HG02610 (cell line): ENCODE results near the gene LDLRAD3.
A peak's percentile ranks its signal among the peaks of the same experiment; 100 is the strongest.
"Not testable (repeated sequence)": the region's sequence is repeated elsewhere in the genome, so short reads cannot be mapped to it uniquely, and the experiment has no call there.

Source experiments
- ATAC-seq: cut with Tn5 transposase; IDR thresholded peaks from one replicate; pipeline ENCODE4 v1.9.1; 2021; ENCODE audit warnings: mild to moderate bottlenecking, moderate library complexity; ENCODE audit not compliant: unreplicated experiment

The LDLRAD3 gene, protein sequence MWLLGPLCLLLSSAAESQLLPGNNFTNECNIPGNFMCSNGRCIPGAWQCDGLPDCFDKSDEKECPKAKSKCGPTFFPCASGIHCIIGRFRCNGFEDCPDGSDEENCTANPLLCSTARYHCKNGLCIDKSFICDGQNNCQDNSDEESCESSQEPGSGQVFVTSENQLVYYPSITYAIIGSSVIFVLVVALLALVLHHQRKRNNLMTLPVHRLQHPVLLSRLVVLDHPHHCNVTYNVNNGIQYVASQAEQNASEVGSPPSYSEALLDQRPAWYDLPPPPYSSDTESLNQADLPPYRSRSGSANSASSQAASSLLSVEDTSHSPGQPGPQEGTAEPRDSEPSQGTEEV

DNA sequence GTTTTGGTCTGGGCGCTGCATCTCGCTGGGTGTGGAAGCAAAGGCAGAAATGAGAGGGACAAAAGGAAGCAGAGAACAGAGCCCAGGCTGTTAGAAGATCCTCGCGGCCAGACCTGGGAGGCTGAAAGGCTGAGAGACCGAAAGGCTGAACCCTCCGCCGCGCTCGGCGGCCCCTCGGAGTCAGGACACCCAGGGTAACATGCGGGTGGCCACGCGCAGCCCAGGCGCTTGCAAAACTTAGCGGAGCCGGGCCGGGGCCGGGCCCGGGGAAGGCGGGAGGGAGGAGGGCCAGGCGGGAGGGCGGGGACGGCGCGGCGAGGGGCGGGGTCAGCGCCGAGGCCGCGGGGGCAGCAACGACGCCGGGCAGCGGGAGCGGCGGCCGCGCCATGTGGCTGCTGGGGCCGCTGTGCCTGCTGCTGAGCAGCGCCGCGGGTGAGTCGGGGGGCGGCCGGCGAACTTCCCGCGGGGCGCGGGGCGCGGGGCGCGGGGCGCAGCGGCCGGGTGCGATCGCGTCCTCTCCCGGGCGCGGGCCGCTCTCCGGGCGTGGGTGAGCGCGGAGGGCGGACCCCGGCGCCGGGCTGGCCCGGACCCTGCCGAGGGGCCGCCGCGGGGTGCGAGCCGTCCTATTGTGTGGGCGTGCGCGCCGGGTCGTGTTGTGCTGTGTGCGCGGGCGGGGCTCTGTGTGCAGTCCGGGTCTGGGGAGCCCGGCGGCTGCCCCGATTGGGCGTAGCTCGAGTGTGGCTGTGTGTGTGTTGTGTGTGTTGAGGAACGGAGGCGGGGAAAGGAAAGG is at the start of gene LDLRAD3:
TSS of gene LDLRAD3 (plus strand) at position 350 of the 790 bp plus-strand sequence. CDS start at position 387, 37 bp downstream.
- ATAC-seq, result peak; percentile 80

GRCh38 chr11:35897019-35897418 is 46.8 kb upstream of the LDLRAD3 start:
- no peak for ATAC-seq

DNA sequence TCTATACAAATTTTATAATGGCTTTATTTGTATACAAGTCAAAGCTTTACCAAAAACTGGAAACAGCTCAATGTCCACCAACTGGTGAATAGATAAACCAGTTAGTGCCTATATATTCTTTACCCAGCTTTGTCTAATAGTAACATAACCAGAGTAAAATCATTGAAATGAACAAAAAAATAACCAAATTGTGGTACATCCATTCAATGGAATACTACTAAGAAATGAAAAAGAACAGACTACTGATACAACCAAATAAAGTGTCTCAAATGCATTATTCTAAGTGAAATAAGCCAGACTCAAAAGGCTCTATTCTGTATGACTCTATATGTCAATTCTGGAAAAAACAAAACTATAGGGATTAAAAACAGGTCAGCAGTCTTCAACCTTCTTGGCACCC is 40.9 kb upstream of the LDLRAD3 start:
- ATAC-seq, result no peak

- no peak for ATAC-seq
Measured at GRCh38 chr11:35905646-35906276, 38.1 kb upstream of the LDLRAD3 start.

DNA sequence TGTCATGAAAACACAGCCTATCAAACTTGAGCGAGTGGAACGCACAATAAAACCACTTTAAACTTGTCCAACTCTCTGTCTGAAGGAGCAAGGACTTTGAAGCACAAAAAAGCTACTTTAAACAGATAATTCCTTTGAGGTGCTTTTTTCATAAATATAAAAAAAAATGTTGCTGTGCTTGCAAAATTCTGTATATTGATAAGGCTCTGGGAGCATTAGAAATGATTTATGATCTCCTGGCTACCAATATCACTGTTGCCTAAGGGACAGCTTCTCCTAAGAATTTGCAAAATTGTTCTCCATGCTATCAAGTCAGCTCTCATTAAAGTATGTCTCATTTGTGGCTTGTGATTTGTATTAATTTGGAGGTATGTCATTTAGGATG is 37.6 kb upstream of the LDLRAD3 start:
- ATAC-seq, result no peak

- no peak for ATAC-seq
Measured at GRCh38 chr11:35906681-35907080, 37.2 kb upstream of the LDLRAD3 start.

- ATAC-seq, result peak; percentile 77
Measured at GRCh38 chr11:35907648-35908431, 36.0 kb upstream of the LDLRAD3 start.

GRCh38 chr11:35908432-35908771 is 35.5 kb upstream of the LDLRAD3 start:
- peak; percentile 11 for ATAC-seq

DNA sequence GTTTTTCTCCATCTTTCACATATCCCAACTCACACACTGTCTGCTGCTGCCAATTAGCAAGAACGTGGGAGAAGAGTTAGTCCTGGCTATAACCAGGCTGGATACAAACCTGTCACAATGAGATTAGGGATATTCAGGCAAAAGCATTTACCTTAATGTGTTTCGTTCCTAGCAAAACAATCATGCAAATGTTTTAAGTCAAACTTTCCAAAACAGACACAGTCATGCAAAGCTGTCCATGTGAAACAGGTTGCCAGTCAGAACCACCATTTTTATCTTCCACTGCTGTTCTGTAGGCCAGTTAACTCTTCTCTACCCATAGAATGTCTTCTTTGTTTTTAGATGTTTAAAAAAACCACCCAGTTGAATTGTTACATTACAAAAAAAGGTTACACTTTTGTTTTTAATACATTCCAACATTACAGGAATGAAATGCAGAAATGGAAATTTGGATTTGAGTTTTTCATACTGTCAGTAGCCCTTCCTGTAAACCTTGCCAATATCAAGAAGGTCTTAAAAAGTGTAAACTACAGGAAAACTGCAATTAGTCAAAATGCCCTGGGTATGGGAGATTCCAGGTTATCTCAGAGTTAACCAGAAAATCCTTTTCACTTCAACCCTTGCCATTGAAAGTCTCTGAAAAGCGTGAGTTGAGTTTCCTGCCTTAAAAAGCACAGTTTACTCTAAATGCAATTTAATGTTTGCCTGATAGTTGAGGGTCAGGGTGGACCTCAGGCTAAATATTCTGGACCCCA is 34.2 kb upstream of the LDLRAD3 start:
- no peak for ATAC-seq

DNA sequence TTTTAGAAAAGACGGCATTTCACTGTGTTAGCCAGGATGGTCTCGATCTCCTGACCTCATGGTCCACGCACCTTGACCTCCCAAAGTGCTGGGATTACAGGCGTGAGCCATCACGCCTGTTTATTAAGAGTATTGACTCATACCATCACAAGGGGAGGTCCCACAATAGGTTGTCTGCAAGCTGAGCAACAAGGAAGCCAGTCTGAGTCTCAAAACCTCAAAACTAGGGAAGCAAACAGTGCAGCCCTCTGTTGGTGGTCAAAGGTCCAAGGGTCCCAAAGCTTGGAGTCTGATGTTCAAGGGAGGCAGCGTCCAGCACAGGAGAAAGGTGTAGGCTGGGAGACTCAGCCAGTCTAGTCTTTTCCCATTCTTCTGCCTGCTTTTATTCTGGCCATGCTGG is 32.8 kb upstream of the LDLRAD3 start:
- no peak for ATAC-seq

- ATAC-seq, result no peak
Measured at GRCh38 chr11:35911616-35912165, 32.2 kb upstream of the LDLRAD3 start.

- not testable (repeated sequence) for ATAC-seq
Measured at GRCh38 chr11:35912436-35912835, 31.4 kb upstream of the LDLRAD3 start.

- ATAC-seq, result no peak
Measured at GRCh38 chr11:35912883-35913624, 30.8 kb upstream of the LDLRAD3 start.

DNA sequence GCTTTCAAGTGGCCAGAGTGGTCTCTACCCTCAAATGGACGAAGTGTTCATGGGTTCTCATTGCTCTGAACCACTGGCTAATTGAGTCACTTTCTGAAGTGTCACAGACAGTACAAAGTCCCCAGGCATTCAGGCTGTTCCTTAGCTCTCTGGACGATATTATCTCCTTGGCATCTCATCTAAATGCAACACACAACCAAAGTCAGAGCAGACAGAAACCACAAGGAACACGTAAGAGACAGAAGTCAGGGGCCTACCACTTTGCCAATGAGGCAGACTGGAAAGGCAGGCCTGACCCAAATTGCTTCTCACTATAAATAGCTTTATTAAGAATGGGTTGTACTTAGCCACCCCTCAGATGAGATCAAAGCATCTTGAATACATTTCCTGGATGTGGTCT is 29.0 kb upstream of the LDLRAD3 start:
- ATAC-seq, result no peak

DNA sequence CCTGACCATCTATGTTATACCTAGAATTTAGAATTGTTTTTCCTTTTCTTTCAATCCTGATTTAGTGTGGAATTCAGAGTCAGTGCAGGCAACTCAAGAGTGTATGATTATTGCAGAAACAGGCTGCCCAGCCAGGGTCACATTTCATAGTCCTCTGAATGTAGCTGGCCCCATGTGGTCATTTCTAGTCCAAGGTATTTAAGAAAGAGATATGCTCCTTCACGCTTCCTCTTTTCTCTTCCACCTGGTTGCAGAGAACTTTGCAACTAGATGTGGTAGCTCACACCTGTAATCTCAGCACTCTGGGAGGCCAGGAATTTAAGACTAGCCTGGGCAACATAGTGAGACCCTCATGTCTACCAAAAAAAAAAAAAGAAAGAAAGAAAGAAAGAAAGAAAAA is 27.6 kb upstream of the LDLRAD3 start:
- no peak for ATAC-seq

DNA sequence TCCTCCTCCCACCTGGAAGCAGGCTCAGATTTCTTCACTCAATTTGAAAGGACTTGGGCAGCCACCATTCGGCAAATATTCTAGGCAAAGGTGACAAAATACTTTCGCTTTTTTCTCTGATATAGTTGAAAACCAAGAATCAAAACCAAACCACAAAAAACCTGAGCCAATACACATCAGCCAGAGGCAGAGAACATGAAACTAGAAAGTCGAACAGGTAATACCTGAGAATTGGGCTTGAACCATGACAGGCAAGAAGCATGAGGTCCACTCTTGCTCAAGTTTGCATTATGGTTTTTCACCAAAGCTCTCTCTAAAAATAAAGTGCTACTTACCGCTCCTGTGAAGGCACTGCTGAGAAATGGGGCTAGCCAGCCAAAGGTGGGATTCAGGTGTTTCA is 26.2 kb upstream of the LDLRAD3 start:
- ATAC-seq, result no peak

DNA sequence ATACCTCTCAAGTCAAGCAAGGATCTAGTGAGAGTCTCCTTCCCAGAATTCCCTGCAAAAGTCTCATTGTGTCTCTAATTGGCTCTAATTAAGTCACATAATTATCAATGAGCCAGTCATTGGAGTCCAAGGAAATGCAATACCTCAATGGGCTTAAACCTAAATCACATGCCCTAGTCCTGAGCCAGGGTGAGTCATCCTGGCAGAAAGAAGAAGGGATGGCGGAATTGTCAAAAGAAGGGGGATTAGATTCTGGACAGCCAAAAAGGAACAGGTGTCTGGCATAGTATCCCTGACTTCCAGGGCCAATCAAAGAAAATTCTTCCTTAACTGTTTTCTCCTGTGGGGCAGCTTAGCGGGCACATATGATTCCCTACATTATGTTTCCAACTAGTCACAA is 25.1 kb upstream of the LDLRAD3 start:
- ATAC-seq, result no peak

DNA sequence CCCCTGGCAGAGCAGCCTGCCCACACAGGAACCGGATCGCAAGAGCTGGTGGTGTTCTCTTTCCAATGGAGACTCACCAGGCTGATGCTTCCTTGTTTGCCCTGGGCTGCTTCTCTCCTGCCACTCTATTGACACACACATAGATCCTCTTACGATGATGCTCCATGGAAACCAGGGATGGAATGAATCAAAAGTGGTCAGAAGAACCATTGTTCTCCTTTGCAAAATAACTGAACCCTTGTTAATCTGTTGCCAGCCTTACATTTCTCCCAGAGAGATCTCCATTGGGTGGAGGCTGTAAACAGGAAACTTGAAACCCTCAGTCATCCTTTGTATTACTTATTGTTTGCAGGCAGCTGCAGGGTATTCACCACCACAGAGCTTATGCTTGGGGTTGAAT is 24.6 kb upstream of the LDLRAD3 start:
- ATAC-seq, result no peak

DNA sequence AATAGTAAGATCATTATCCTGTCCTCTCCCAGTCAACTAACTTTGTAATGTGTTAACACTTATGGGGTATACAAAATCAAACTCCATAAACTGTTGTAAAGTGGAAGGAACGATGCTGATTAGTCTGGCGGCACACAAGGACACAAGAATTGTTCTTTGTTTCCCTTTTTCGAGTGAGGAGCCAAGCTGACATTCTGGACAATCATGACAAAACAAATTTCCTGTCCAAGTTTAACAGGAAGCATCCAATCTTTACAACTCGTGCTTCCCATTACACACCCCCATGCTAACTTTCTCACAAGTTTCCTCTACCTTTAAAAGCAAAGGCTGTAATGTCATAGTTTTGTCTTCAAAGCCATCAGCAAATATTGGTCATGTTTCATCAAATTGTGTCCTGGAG is 20.4 kb upstream of the LDLRAD3 start:
- no peak for ATAC-seq
